ENCODE results near the gene PIRT.

The PIRT gene

DNA sequence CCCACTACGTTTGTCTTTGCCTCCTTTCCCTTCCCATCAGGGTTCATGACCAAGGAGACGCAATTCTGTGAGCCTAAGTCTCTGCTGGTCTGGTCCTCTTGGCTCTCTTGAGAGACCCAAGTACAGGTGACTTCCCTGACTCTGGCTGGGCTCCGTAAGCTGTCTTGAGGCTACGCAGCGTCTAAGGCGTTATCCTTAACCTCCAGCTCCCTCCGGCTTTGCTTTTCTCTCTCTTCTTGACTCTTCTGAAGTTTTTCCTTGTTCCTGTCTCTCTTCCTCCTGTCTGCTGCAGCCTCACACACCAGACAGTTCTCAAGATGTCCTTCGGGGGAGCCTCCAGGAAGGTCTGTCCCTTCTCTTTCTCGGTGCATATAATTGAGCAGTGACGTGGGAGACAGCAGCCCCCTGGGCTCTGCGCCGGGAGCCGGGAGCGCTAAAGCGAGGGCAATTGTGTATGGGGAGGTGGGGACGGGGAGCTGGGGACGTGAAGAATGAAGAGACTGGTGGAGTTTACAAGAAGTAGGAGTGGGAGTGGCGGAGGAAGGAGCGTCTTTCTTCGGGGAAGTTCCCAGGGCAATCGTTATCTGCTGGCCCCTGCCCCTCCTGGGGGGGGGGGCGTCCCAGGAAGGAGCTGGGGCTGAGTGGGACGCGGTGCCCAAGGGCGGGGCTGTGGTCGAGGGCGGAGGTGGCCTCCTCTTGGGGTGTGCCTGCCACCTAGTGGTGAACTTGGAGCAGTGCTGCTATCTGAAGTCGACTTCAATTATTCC, 6.9 kb upstream of the PIRT start:
- H3K27me3 ChIP-seq (replicated peaks): no peaks in the 10 kb centered on the region
- TF ChIP-seq, protein P1, sequence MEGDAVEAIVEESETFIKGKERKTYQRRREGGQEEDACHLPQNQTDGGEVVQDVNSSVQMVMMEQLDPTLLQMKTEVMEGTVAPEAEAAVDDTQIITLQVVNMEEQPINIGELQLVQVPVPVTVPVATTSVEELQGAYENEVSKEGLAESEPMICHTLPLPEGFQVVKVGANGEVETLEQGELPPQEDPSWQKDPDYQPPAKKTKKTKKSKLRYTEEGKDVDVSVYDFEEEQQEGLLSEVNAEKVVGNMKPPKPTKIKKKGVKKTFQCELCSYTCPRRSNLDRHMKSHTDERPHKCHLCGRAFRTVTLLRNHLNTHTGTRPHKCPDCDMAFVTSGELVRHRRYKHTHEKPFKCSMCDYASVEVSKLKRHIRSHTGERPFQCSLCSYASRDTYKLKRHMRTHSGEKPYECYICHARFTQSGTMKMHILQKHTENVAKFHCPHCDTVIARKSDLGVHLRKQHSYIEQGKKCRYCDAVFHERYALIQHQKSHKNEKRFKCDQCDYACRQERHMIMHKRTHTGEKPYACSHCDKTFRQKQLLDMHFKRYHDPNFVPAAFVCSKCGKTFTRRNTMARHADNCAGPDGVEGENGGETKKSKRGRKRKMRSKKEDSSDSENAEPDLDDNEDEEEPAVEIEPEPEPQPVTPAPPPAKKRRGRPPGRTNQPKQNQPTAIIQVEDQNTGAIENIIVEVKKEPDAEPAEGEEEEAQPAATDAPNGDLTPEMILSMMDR (IDR thresholded peaks at IDR 0.05; ENCODE audit: low read depth, low read length, missing control alignments): peak; percentile 90
- in situ Hi-C loops (cut with HindIII; ENCODE audit: low pct_ligation_motif_present, low sequenced_read_pairs): no loop called here
- H3K4me3 ChIP-seq (ENCODE audit: low read depth, low read length): peak overlapping the region; percentile 39
- no peaks in the 10 kb centered on the region for H3K36me3 ChIP-seq (replicated peaks)
- DNase-seq: peak; percentile 8
- no peak overlapping the region for H3K27ac ChIP-seq

DNA sequence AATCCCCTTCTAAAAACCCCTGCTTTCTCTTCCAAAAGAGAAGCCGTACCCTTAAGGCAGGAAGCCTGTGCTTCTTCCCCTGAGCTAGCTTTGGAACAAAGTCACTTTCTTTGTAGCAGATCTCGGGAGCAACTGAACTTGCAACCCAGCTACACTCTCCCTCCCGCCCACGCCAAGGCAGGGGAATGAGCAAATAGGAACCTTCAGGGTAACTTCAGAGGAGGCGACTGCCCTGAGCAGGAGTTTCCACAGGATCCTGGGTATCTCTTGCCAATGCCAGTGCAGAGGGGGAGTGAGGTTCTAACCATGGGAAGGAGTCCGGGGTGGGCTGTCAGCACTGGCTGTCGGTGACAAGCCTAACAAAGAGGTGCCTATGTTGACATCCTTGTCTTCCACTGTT, 5.9 kb upstream of the PIRT start:
- H3K27ac ChIP-seq: no peak overlapping the region
- H3K36me3 ChIP-seq (replicated peaks): no peaks in the 10 kb centered on the region
- TF ChIP-seq, protein P1 (IDR thresholded peaks at IDR 0.05; ENCODE audit: low read depth, low read length, missing control alignments): no peak
- no peaks in the 10 kb centered on the region for H3K27me3 ChIP-seq (replicated peaks)
- DNase-seq: peak; percentile 0
- H3K4me3 ChIP-seq (ENCODE audit: low read depth, low read length): no peak overlapping the region
- in situ Hi-C loops (cut with HindIII; ENCODE audit: low pct_ligation_motif_present, low sequenced_read_pairs): no loop called here

DNA sequence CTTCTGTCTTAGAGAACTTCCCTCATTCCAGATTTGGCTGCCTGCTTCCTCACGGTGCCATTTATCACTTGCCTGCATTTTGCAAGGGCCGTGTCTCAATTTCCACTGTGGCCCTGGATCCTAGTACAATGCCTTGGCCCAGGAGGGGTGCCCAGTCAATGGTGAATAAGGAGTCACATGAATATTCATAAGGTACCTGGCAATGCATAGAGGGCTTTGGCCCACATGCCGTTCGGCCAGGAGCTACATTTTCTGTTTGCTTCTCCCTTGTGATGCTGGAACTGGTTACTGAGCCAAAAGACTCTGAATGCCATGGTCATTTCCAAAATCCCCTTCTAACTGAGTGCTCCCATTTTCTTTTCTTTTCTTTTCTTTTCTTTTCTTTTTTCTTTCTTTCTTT, 4.8 kb upstream of the PIRT start:
- no peak for DNase-seq
- TF ChIP-seq, protein P1 (IDR thresholded peaks at IDR 0.05; ENCODE audit: low read depth, low read length, missing control alignments): no peak
- in situ Hi-C loops (cut with HindIII; ENCODE audit: low pct_ligation_motif_present, low sequenced_read_pairs): no loop called here

GRCh38 chr17:10838682-10839081, 795 bp upstream of the PIRT start:
- Histone ChIP-seq H3K4me3 (ENCODE audit: low read depth, low read length) (no peak overlapping the region), H3K27ac (no peak overlapping the region), H3K36me3 (replicated peaks) (no peaks in the 10 kb centered on the region), H3K27me3 (replicated peaks) (no peaks in the 10 kb centered on the region)
- in situ Hi-C loops (cut with HindIII; ENCODE audit: low pct_ligation_motif_present, low sequenced_read_pairs): no loop called here
- no peak for DNase-seq
- TF ChIP-seq, protein P1 (IDR thresholded peaks at IDR 0.05; ENCODE audit: low read depth, low read length, missing control alignments): no peak

More for the DNA sequence above, 4.8 kb upstream of the PIRT start:
- Histone ChIP-seq H3K4me3 (ENCODE audit: low read depth, low read length) (no peak overlapping the region), H3K27ac (no peak overlapping the region), H3K36me3 (replicated peaks) (no peaks in the 10 kb centered on the region), H3K27me3 (replicated peaks) (no peaks in the 10 kb centered on the region)

- DNase-seq: no peak
- no peaks in the 10 kb centered on the region for H3K27me3 ChIP-seq (replicated peaks)
- H3K27ac ChIP-seq: no peak overlapping the region
- in situ Hi-C loops (cut with HindIII; ENCODE audit: low pct_ligation_motif_present, low sequenced_read_pairs): no loop called here
- no peak overlapping the region for H3K4me3 ChIP-seq (ENCODE audit: low read depth, low read length)
- no peaks in the 10 kb centered on the region for H3K36me3 ChIP-seq (replicated peaks)
- TF ChIP-seq, protein P1 (IDR thresholded peaks at IDR 0.05; ENCODE audit: low read depth, low read length, missing control alignments): no peak
Observed at GRCh38 chr17:10836966-10837590, 809 bp downstream of the PIRT start.
